Measurements from ENCODE around the gene CCDC184. TPM values are rescaled to one million over a fixed set of nuclear protein-coding genes. Genes with fewer than 3 reads are reported as not detected.
"Not testable (repeated sequence)": the region's sequence is repeated elsewhere in the genome, so short reads cannot be mapped to it uniquely, and the experiment has no call there.

The CCDC184 gene
- total RNA-seq, 1 experiment from 2014 or later, result 0.13 TPM

DNA sequence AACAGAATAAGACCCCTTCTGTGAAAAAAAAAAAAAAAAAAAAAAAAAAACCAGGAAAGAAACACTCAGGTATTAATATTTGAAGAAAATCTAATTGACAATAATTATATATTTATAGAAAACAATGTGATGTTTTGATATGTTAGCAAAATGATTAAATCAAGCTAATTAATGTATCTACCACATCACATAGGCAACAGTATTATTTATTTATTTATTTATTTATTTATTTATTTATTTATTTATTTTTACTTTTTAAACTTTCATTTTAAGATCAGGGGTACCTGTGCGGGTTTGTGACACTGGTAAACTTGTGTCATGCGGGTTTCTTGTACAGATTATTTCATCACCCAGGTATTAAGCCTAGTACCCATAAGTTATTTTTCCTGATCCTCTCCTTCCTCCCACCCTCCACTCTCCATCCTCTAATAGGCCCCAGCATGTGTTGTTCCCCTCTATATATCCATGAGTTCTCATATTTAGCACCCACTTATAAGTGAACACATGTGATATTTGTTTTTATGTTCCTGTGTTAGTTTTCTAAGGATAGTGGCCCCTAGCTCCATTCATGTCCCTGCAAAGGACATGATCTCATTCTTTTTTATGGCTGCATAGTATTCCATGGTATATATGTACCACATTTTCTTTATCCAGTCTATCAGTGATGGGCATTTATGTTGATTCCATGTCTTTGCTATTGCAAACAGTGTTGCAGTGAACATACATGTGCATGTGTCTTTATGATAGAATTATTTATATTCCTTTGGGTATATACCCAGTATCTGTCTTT is 47.9 kb downstream of the CCDC184 start:
- Mint-ChIP-seq H3K9me3 (peaks cover 15 to 57% of the 10 kb centered on the region in 2 experiments), H3K27me3 (ENCODE audit: low read depth) (peaks cover 20% of the 10 kb centered on the region)
- not testable (repeated sequence) for H2AFZ ChIP-seq (ENCODE audit: low read length); H3K79me1 ChIP-seq (ENCODE audit: insufficient read depth, low read depth, low read length, poor library complexity, severe bottlenecking); DNase-seq; H3K9ac ChIP-seq (ENCODE audit: extremely low read depth, insufficient read length, low read length); H3K27me3 ChIP-seq (ENCODE audit: insufficient read depth, low read length); H3K18ac ChIP-seq (ENCODE audit: insufficient read length, low read depth, low read length); H3K4me2 ChIP-seq (ENCODE audit: insufficient read depth, insufficient read length, low read length); H3K79me2 ChIP-seq (ENCODE audit: insufficient read depth, low read length); H3K4ac ChIP-seq (ENCODE audit: low read depth, low read length); H4K20me1 ChIP-seq (ENCODE audit: control insufficient read depth, insufficient read depth, insufficient read length); H2AK5ac ChIP-seq (ENCODE audit: insufficient read length, low read length); H3K56ac ChIP-seq (ENCODE audit: insufficient read length, low read depth, low read length); H4K8ac ChIP-seq (replicated peaks; ENCODE audit: insufficient read length, low read depth, low read length); H3K27ac Mint-ChIP-seq; H3T11ph ChIP-seq (ENCODE audit: low read length); H4K5ac ChIP-seq (ENCODE audit: insufficient read length, low read depth, low read length); H3K14ac ChIP-seq (ENCODE audit: insufficient read depth, low read length); H3K4me1 Mint-ChIP-seq; H2BK20ac ChIP-seq (ENCODE audit: low read depth, low read length, poor library complexity, severe bottlenecking); H2BK12ac ChIP-seq (ENCODE audit: insufficient read length, low read depth, low read length); H4K91ac ChIP-seq (ENCODE audit: insufficient read length, low read depth, low read length); H3K27ac ChIP-seq (ENCODE audit: insufficient read length, low read depth, low read length); H2BK120ac ChIP-seq (ENCODE audit: low read depth, low read length, poor library complexity, severe bottlenecking); H3K4me3 Mint-ChIP-seq; H3K4me1 ChIP-seq (ENCODE audit: insufficient read depth, low read length); H2BK5ac ChIP-seq (ENCODE audit: insufficient read length, low read length); H3K36me3 Mint-ChIP-seq (ENCODE audit: insufficient read depth in 1 of 3, low read depth in 3 of 3); H3K23me2 ChIP-seq (ENCODE audit: insufficient read length, low read depth, low read length, poor library complexity, severe bottlenecking); H3K23ac ChIP-seq (ENCODE audit: insufficient read length, low read depth, low read length); H3K9me3 ChIP-seq (ENCODE audit: control insufficient read depth, low read depth, low read length); H2BK15ac ChIP-seq (ENCODE audit: low read depth, low read length)
- no CpG with 5 or more reads among the region's 2 CpGs for WGBS (ENCODE audit: extremely low coverage, insufficient read length, low lambda C conversion rate)

Other genes starting within 250 kb of the CCDC184 start
- 40.4 and 43.7 TPM in 2 replicates for gene TMEM106C, start 220.0 kb upstream of the CCDC184 start, total RNA-seq (2021)
- gene COL2A1, start 179.2 kb upstream of the CCDC184 start, total RNA-seq (2021), result 10.8 and 11.4 TPM in 2 replicates
- 28.8 and 30.1 TPM in 2 replicates for gene SENP1, start 77.6 kb upstream of the CCDC184 start, total RNA-seq (2021)
- 92.4 and 105 TPM in 2 replicates for gene PFKM, start 64.3 kb upstream of the CCDC184 start, total RNA-seq (2021)
- gene ASB8, start 26.1 kb upstream of the CCDC184 start, total RNA-seq (2021), result 8.9 and 10.9 TPM in 2 replicates
- not detected in 2 replicates for gene OR10AD1, start 19.6 kb downstream of the CCDC184 start, total RNA-seq (2021)
- 8.1 and 8.5 TPM in 2 replicates for gene ZNF641, start 167.3 kb downstream of the CCDC184 start, total RNA-seq (2021)

All from H9 (cell line).